Ascending aorta (tissue), 2 donors: ENCODE results near the gene SYT4. TPM values are rescaled to one million over a fixed set of nuclear protein-coding genes. Genes with fewer than 3 reads are reported as not detected.
"Not testable (repeated sequence)": the region's sequence is repeated elsewhere in the genome, so short reads cannot be mapped to it uniquely, and the experiment has no call there.

Experiments used
- DNase-seq, 2 donors: peaks; one replicate each; pipeline ENCODE4 v3.0.0-alpha.2; 2019; ENCODE audit warnings: low spot score in 2 of 2
- H3K27ac ChIP-seq, 2 donors: fragments of 200-600 bp; sonication (generic); one replicate each; pipeline ENCODE4 v1.5.1; 2016 to 2017; ENCODE audit warnings: mild to moderate bottlenecking in 1 of 2
- H3K27me3 ChIP-seq: fragments of 200-600 bp; sonication (generic); one replicate; pipeline ENCODE4 v1.5.1; 2017
- H3K36me3 ChIP-seq, 2 donors: fragments of 200-600 bp; sonication (generic); one replicate each; pipeline ENCODE4 v1.5.1; 2016
- H3K4me1 ChIP-seq, 2 donors: fragments of 200-600 bp; sonication (generic); one replicate each; pipeline ENCODE4 v1.5.1; 2016 to 2017; ENCODE audit warnings: mild to moderate bottlenecking in 1 of 2
- H3K4me3 ChIP-seq, 2 donors: fragments of 200-600 bp; sonication (generic); one replicate each; pipeline ENCODE4 v1.5.1; 2016 to 2017; ENCODE audit warnings: mild to moderate bottlenecking in 1 of 2
- H3K9me3 ChIP-seq, 2 donors: fragments of 200-600 bp; sonication (generic); one replicate each; pipeline ENCODE4 v1.5.1; 2016
- intact Hi-C: fragments of 100-400 bp; cut with DNase I; formaldehyde crosslinking; loops from one replicate; pipeline ENCODE4 v1.15.1; 2023
- total RNA-seq: library from RNA; depleted of rRNA; stranded (reverse); fragments of >200 nt; gene quantifications from one replicate; pipeline ENCODE4 v1.1.0, GENCODE V29; 2016
- TF ChIP-seq, protein P1 (sequence below), 3 experiments: fragments of 200-600 bp in 2 of 3; fragments of 450-650 bp in 1 of 3; sonication (generic) in 2 of 3; IDR thresholded peaks; one replicate each; pipeline ENCODE4 v1.5.1; 2016 to 2019; ENCODE audit warnings: antibody characterized with exemption in 3 of 3, mild to moderate bottlenecking in 1 of 3, moderate library complexity in 1 of 3

The SYT4 gene
- not detected for total RNA-seq

GRCh38 chr18:43277164-43277600, at the start of gene SYT4:
SYT4 (minus strand) TSS chr18:43277490; CDS start chr18:43277281, 209 bp downstream.
- H3K4me1 ChIP-seq = no peaks in the 10 kb centered on the region
- H3K4me3 ChIP-seq = no peak within 1 kb of the TSS
- DNase-seq = no peak
- H3K36me3 ChIP-seq = no peaks in the 10 kb centered on the region
- no peaks in the 10 kb centered on the region for H3K27me3 ChIP-seq
- no peaks in the 10 kb centered on the region for H3K9me3 ChIP-seq
- no peak within 1 kb of the TSS for H3K27ac ChIP-seq
- intact Hi-C loops = no loop called here
- TF ChIP-seq, protein P1, sequence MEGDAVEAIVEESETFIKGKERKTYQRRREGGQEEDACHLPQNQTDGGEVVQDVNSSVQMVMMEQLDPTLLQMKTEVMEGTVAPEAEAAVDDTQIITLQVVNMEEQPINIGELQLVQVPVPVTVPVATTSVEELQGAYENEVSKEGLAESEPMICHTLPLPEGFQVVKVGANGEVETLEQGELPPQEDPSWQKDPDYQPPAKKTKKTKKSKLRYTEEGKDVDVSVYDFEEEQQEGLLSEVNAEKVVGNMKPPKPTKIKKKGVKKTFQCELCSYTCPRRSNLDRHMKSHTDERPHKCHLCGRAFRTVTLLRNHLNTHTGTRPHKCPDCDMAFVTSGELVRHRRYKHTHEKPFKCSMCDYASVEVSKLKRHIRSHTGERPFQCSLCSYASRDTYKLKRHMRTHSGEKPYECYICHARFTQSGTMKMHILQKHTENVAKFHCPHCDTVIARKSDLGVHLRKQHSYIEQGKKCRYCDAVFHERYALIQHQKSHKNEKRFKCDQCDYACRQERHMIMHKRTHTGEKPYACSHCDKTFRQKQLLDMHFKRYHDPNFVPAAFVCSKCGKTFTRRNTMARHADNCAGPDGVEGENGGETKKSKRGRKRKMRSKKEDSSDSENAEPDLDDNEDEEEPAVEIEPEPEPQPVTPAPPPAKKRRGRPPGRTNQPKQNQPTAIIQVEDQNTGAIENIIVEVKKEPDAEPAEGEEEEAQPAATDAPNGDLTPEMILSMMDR (IDR thresholded peaks at IDR 0.05) = no peak

- Histone ChIP-seq H3K9me3 (no peaks in the 10 kb centered on the region), H3K36me3 (no peaks in the 10 kb centered on the region), H3K27ac (no peak overlapping the region), H3K4me3 (no peak overlapping the region), H3K27me3 (no peaks in the 10 kb centered on the region), H3K4me1 (no peaks in the 10 kb centered on the region)
- intact Hi-C loops = no loop called here
- TF ChIP-seq, protein P1 (IDR thresholded peaks at IDR 0.05) = no peak
- DNase-seq = no peak
Measured at GRCh38 chr18:43322132-43322531, 44.8 kb upstream of the SYT4 start.

DNA sequence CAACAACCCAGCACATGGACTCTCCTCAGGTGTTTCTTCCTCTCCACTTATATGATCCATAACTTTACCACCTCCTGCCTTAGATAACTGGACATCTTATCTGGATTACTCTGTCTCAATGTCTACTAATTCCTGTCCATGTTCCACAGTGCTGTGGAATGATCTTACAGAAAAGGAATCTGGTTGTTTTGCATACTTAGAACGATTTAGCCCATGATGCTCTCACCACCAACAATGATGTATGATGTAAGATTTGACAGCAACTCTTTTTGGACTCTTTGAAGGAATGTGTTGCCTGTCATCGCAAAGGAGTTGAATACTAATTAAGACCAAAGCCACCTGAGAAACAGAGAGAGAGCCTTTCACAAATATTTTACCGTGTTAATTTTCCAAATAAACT, 37.7 kb upstream of the SYT4 start:
- Histone ChIP-seq H3K27me3 (no peaks in the 10 kb centered on the region), H3K9me3 (no peaks in the 10 kb centered on the region), H3K4me3 (no peak overlapping the region), H3K4me1 (no peaks in the 10 kb centered on the region), H3K27ac (no peak overlapping the region), H3K36me3 (no peaks in the 10 kb centered on the region)
- TF ChIP-seq, protein P1 (IDR thresholded peaks at IDR 0.05) = no peak
- DNase-seq = no peak
- intact Hi-C loops = no loop called here

DNA sequence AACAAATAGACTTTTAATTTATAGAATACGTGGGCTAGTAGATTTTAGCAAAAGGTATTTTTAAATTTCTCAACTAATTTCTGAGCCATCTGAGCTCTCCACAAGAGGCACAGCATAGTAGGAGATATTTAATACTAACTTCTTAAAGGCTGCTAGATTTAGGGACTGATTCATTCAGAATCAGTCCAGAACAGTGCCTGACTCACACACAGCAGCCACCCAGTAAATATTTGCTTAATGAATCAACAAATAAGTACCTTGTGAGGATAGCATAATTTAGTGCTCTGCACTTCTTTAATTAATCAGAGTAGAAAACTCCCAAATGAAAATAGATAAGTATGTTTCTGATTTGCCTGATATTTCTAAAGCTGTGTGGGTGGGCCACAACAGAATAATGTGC, 35.6 kb upstream of the SYT4 start:
- Histone ChIP-seq H3K4me3 (no peak overlapping the region), H3K36me3 (no peaks in the 10 kb centered on the region), H3K4me1 (no peaks in the 10 kb centered on the region), H3K27ac (no peak overlapping the region), H3K27me3 (no peaks in the 10 kb centered on the region), H3K9me3 (no peaks in the 10 kb centered on the region)
- TF ChIP-seq, protein P1 (IDR thresholded peaks at IDR 0.05) = no peak
- intact Hi-C loops = no loop called here
- no peak for DNase-seq

DNA sequence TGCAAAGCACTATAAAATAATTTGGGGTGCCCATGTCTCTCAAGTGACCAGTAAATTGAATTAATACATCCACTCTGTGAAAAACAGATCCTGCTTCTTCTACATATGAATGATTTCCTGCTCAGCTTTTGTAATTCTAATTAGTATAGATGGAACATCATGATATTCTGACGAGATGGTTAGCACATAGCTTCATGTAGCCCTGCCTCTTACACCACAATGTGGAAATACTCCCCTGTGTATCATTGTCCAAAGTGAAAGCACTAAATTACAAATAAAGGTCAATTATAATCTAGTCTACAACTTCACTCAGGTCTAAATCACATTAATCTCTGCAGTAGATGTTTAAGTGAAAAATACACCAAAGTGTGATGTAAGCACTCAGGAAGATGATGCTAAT, 32.9 kb upstream of the SYT4 start:
- Histone ChIP-seq H3K4me3 (no peak overlapping the region), H3K27me3 (no peaks in the 10 kb centered on the region), H3K4me1 (no peaks in the 10 kb centered on the region), H3K36me3 (no peaks in the 10 kb centered on the region), H3K9me3 (no peaks in the 10 kb centered on the region), H3K27ac (no peak overlapping the region)
- intact Hi-C loops = no loop called here
- TF ChIP-seq, protein P1 (IDR thresholded peaks at IDR 0.05) = no peak
- DNase-seq = no peak

DNA sequence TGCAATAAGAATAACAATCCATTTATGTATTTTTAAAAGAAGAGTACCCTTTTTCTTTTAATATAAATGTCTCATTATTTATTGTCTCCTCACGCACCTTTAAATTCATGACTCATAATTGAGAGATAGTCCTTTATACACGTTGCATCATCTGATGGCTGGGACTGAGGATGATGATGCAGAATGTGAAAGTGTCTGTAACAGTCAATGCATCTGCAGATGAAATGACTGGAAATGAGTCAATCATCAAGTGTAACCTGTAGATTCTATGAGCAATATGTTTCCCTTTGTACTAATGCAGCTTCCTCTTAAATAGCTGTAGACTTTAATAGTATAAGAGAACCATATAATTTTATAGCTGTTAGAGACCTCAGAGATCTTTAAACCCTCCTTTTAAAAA, 26.1 kb upstream of the SYT4 start:
- intact Hi-C loops = no loop called here
- Histone ChIP-seq H3K27ac (no peak overlapping the region), H3K4me1 (no peaks in the 10 kb centered on the region), H3K36me3 (no peaks in the 10 kb centered on the region), H3K27me3 (no peaks in the 10 kb centered on the region), H3K4me3 (no peak overlapping the region), H3K9me3 (no peaks in the 10 kb centered on the region)
- DNase-seq = no peak
- TF ChIP-seq, protein P1 (IDR thresholded peaks at IDR 0.05) = no peak

DNA sequence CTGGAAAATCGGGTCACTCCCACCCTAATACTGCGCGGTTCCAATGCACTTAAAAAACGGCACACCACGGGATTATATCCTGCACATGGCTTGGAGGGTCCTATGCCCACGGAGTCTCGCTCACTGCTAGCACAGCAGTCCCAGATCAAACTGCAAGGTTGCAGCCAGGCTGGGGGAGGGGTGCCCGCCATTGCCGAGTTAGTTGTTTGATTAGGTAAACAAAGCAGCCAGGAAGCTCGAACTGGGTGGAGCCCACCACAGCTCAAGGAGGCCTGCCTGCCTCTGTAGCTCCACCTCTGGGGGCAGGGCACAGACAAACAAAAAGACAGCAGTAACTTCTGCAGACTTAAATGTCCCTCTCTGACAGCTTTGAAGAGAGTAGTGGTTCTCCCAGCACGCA, 8.9 kb upstream of the SYT4 start:
- H3K36me3 ChIP-seq, intact Hi-C loops, H3K4me1 ChIP-seq: not testable (repeated sequence)

More for the DNA sequence above, 8.9 kb upstream of the SYT4 start:
- not testable (repeated sequence) for H3K27ac ChIP-seq, H3K27me3 ChIP-seq, DNase-seq, H3K4me3 ChIP-seq, H3K9me3 ChIP-seq
